Measurements from ENCODE around the gene FGF11.

Gene FGF11

GRCh38 chr17:7439462-7440112 lies at the start of gene FGF11:
TSS of gene FGF11 (plus strand) at chr17:7439512. CDS start at chr17:7439621, 109 bp downstream.
- DNase-seq (ENCODE audit: low read depth in 1 of 2, low spot score in 1 of 2), result no peak

GRCh38 chr17:7389924-7390910 lies 49.1 kb upstream of the FGF11 start:
- DNase-seq (ENCODE audit: low read depth in 1 of 2, low spot score in 1 of 2), result no peak

GRCh38 chr17:7391307-7391706 lies 48.0 kb upstream of the FGF11 start:
- DNase-seq (ENCODE audit: low read depth in 1 of 2, low spot score in 1 of 2), result no peak

GRCh38 chr17:7392696-7393612 lies 46.4 kb upstream of the FGF11 start:
- DNase-seq (ENCODE audit: low read depth in 1 of 2, low spot score in 1 of 2), result no peak

DNA sequence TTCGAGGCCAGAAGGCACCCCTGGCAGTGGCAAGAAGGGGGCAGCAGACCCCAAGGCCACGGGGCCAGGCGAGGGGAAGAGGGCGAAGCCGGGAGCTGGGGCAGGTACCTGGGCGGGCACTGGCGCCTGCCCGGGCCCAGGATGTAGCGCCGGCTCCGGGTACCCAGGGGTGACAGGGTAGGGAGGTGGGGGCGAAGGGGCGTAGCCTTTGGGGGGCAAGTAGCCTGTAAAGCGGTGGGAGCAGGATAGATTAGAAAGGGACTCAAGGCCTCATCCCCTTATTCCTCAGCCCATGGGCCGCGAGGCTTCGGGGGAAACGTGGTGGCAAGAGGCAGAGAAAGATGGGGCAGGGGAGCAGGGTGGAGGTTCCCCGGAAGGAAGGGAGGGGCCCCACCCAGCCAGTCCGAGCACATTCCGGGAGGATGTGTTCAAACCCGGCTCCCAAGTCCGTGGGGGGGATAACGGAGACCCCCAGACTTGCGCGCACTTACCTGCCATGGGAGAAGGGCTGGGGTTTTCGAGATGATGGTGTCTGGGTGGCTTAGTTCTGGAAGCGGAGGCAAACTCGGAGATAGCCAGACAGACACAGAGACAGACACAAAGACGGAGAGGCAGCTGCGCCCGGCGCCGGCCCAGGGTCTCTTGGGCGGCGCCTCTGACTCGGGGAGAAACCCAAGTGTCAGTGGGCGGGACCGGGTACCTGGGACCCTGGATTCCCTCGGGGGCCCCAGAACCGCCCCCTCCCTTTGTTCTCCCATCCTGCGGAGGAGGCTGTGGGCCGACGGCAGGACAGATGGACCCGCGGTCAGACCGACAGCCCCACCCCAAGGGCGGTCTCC lies 45.5 kb upstream of the FGF11 start:
- no peak for DNase-seq (ENCODE audit: low read depth in 1 of 2, low spot score in 1 of 2)

DNA sequence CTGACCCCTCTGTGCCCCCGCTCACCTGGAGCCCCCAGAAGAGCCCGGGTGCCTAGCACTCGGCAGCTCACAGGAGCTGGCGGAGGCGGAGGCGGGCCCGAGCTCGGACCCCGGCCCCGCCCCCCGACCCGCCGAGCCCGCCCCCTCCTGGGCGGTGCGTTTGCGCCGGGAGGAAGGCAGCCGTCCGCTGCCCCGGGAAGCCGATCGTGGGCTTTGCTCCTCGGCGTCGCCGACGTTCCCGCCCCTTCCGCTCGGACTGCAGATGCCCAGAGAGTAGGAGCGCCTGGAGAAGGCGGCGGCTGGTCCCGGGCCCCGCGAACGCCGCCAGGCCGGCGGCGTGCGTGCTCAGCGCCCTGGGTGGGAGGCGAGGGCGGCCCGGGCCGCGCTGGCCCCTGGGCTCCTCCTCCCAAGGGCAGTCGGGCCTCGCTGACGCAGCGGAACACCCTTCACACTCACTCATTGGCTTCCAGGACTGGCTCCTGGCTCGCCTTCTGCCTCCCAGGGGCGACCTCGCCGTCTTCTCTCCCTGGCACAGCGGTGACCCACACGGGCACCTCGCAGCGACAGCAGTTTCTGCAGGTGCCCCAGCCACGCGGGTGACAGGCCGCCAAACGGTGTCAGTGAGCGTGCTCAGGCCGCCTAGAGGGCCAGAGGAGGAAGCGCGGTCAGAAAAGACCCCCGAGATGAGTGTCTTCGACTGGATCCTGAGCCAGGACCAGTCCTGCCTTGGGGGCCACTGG lies 44.7 kb upstream of the FGF11 start, which contains the start of gene PLSCR3:
Gene PLSCR3 (minus strand): TSS at position 74 of the 740 bp plus-strand sequence. CDS start 415 bp downstream, outside the sequence.
- peak; percentile 71 to 75 for DNase-seq (ENCODE audit: low read depth in 1 of 2, low spot score in 1 of 2)

GRCh38 chr17:7396147-7396546 lies 43.2 kb upstream of the FGF11 start:
- no peak for DNase-seq (ENCODE audit: low read depth in 1 of 2, low spot score in 1 of 2)

- no peak for DNase-seq (ENCODE audit: low read depth in 1 of 2, low spot score in 1 of 2)
Measured at GRCh38 chr17:7398612-7399011, 40.7 kb upstream of the FGF11 start.

- no peak for DNase-seq (ENCODE audit: low read depth in 1 of 2, low spot score in 1 of 2)
Measured at GRCh38 chr17:7403043-7403726, 36.1 kb upstream of the FGF11 start.

- no peak for DNase-seq (ENCODE audit: low read depth in 1 of 2, low spot score in 1 of 2)
Measured at GRCh38 chr17:7403727-7403976, 35.7 kb upstream of the FGF11 start.

- peak; percentile 93 to 96 for DNase-seq (ENCODE audit: low read depth in 1 of 2, low spot score in 1 of 2)
Measured at GRCh38 chr17:7403977-7404736, 35.2 kb upstream of the FGF11 start, which contains the start of gene TMEM256. TSS of gene TMEM256 (minus strand) at chr17:7404097. CDS start at chr17:7404084, 13 bp downstream.

GRCh38 chr17:7404737-7405349 lies 34.5 kb upstream of the FGF11 start:
- DNase-seq (ENCODE audit: low read depth in 1 of 2, low spot score in 1 of 2), result peak in 1 of 2 donors; percentile 32

- no peak for DNase-seq (ENCODE audit: low read depth in 1 of 2, low spot score in 1 of 2)
Measured at GRCh38 chr17:7405350-7406234, 33.7 kb upstream of the FGF11 start.

DNA sequence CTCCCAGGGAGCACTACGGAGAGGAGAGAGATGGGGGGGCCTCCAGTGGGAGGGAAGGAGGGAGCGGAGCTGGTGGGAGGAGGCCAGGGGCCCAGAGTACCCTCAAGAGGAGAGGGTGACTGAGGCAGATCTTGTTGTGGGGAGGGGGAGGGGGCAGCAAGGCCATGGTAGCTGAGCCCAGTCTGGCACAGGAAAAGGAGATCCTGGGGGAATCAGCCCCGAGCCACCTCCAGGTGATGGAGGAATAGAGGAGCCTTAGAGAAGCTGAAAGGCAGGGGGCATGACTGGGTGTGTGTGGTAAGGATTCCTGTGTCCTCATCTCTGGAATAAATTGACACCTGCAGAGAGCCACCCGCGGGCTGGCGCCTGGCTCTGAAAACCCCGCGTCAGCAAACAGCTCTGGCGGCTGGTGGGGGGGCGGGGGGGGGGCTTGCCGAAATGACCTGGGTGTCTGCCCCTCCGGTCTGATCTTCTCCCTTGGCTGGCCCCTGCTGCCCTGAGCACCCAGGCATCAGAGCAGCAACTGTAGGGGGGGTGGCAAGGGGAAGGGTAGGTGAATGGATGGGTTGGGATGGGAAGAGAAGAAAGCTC lies 33.0 kb upstream of the FGF11 start:
- DNase-seq (ENCODE audit: low read depth in 1 of 2, low spot score in 1 of 2), result no peak

GRCh38 chr17:7407082-7407481 lies 32.2 kb upstream of the FGF11 start:
- DNase-seq (ENCODE audit: low read depth in 1 of 2, low spot score in 1 of 2), result no peak

GRCh38 chr17:7407485-7408251 lies 31.6 kb upstream of the FGF11 start, which contains the start of gene NLGN2:
TSS of gene NLGN2 (plus strand) at chr17:7407845. CDS start at chr17:7408256, 411 bp downstream.
- DNase-seq (ENCODE audit: low read depth in 1 of 2, low spot score in 1 of 2), result no peak

Data from activated CD4-positive, alpha-beta T cell treated with anti-CD3 and anti-CD28 coated beads, Interleukin-2, amount 50 U/mL, for 24 hours (primary cell).